HG02763 (cell line): ENCODE data around the gene PXMP2.
"Not testable (repeated sequence)": the region's sequence is repeated elsewhere in the genome, so short reads cannot be mapped to it uniquely, and the experiment has no call there.

Experiments
- ATAC-seq: cut with Tn5 transposase; IDR thresholded peaks from one replicate; pipeline ENCODE4 v1.9.1; 2021; ENCODE audit warnings: mild to moderate bottlenecking, moderate library complexity; ENCODE audit not compliant: unreplicated experiment

Gene PXMP2

GRCh38 chr12:132692030-132692429, 4.6 kb downstream of the PXMP2 start:
- ATAC-seq = not testable (repeated sequence)

GRCh38 chr12:132694888-132695287, 7.5 kb downstream of the PXMP2 start:
- ATAC-seq = not testable (repeated sequence)

GRCh38 chr12:132695431-132695830, 8.0 kb downstream of the PXMP2 start:
- ATAC-seq = no peak

- ATAC-seq = no peak
Measured at GRCh38 chr12:132698341-132698740, 11.0 kb downstream of the PXMP2 start.

DNA sequence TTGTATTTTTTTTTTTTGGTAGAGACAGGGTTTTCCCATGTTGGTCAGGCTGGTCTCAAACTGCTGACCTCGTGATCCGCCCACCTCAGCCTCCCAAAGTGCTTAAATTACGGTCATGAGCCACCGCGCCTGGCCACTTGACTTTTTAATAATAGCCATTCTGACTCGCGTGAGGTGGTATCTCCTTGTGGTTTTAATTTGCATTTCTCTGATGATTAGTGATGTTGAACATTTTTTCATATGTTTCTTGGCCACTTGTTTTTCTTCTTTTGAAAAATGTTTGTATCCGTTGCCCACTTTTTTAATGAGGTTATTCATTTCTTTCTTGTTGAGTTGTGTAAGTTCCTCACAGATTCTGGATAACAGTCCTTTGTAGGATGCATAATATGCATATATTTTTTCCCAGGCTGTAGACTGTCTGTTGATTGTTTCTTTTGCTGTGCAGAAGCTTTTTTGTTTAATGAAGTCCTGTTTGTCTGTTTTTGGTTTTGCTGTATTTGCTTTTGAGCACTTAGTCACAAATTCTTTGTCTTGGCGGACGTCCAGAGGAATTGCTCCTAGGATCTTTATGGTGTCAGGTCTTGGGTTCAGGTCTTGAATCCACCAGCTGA, 12.9 kb downstream of the PXMP2 start:
- ATAC-seq = no peak

DNA sequence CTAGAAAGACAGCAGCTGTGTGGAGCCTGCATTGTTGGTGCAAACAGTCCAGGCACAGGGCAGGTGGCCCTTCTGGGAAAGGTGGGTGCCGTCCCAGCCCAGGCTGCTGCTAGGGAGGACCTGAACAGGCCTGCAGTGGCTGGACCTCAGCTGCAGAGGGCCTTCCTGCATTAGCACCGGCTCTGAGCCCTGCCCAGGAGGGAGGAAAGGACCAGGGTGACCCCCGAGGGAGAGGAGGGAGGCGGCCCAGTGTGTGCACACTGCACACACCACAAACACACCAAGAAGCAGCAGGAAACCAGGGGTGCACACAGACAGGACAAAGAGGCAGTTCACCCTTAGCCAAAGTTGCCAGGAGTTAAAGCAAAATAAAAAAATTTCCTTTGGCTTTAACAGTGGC, 15.3 kb downstream of the PXMP2 start:
- no peak for ATAC-seq

DNA sequence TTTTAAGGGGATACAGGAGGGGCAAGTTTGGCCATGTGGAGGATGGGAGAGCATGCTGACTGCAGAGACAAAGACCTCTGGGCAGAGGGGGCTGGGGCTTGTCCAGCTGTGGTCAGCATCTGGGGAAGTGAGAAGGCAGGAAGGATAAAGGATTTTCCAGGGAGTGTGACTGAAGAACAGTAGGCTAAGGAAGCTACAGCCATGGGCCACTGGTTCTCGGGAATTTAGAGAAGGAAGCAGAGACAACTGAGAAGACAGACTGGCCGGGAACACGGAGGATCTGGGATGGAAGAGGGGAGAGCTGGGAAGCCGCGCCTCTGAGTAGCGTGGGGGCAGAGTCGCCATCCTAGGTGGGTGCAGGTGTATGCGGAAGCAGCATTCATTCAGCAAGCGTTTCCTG, 16.3 kb downstream of the PXMP2 start:
- ATAC-seq = no peak

- no peak for ATAC-seq
Measured at GRCh38 chr12:132707241-132707640, 19.9 kb downstream of the PXMP2 start.

- ATAC-seq = no peak
Measured at GRCh38 chr12:132708150-132708549, 20.8 kb downstream of the PXMP2 start.

DNA sequence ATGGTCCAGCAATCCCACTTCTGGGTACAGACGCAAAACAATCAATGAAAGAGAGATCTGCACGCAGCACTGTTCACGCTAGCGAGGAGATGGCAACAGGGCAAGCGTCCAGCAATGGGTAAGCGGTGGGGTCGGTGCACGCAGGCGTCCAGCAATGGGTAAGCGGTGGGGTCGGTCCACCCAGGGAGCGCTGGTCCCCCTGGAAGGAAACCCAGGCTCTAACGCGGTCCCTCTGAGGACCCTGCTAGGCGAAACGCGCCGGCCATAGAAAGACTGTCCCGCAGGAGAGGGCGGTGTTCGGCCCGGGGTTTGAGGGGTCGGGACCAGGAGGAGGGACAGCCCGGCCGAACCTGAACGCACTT, 22.6 kb downstream of the PXMP2 start:
- ATAC-seq = peak; percentile 14

- ATAC-seq = peak; percentile 90
Measured at GRCh38 chr12:132710405-132711079, 23.2 kb downstream of the PXMP2 start, which contains the start of gene PGAM5. Gene PGAM5 (plus strand): TSS chr12:132710842. CDS start chr12:132710877, 35 bp downstream.

- ATAC-seq = peak; percentile 17
Measured at GRCh38 chr12:132711080-132711843, 23.9 kb downstream of the PXMP2 start.

DNA sequence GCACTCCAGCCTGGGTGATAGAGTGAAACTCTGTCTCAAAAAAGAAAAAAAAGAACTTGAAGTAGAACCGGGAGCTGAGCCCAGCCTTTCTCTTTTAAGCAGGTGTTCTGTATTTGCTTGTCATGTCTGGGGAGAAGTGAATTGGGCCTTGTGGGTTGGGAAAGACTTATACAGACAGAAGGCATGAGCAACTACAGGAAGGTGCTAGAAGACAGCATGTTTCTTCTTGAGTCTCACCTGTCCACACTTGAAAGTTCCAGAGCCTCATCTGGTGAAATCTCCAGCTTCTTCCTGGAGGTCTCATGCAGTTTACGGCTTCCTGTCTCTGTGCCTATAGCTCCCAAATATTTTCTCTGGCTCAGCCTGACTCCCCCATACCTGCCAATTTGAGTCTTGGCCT, 25.7 kb downstream of the PXMP2 start:
- no peak for ATAC-seq

DNA sequence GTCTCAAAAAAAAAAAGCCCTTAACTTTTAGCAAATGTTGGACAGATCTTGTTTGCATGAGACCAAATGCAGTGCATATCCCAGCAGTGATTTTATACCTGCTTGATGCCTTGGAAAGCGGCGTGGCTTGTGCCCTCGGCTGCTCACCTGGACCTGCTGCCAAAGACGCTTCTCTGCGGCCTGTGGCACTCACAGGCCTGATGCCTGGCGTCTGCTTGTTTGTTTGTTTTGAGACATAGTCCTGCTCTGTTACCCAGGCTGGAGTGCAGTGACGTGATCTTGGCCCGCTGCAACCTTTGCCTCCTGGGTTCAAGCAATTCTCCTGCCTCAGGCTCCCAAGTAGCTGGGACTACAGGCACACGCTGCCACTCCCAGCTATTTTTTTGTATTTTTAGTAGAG, 28.5 kb downstream of the PXMP2 start:
- no peak for ATAC-seq

DNA sequence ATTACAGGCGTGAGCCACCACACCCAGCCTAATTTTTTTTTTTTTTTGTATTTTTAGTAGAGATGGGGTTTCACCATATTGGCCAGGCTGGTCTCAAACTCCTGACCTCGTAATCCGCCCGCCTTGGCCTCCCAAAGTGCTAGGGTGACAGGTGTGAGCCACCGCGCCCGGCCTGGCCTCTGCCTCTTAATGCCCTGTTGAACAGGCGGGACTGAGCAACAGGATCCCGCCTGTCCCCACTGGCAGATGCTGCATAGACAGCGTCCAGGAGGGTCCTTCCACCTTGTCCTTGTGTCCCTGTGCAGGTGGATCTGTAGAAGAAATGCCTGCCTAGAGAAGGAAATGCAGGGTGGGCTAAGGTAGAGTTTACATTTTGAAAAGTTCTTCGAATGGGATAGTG, 29.0 kb downstream of the PXMP2 start:
- ATAC-seq = no peak

DNA sequence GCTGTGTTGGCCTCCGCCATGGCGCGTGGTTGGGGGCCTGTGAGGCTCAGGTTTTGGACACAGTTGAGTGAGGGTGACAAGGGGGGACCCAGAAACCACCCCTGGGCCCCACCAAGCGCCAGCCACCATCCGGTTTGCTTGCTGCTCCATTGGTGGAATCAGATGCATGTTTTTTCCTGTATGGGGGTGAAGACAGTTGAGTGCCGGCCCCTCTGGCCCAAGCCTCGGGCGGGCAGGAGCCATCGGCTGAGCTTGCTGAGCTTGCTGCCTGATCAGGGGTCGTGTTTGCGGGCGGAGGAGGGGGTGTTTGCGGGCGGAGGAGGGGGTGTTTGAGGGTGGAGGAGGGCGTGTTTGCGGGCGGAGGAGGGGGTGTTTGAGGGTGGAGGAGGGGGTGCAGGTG, 29.6 kb downstream of the PXMP2 start:
- ATAC-seq = no peak

DNA sequence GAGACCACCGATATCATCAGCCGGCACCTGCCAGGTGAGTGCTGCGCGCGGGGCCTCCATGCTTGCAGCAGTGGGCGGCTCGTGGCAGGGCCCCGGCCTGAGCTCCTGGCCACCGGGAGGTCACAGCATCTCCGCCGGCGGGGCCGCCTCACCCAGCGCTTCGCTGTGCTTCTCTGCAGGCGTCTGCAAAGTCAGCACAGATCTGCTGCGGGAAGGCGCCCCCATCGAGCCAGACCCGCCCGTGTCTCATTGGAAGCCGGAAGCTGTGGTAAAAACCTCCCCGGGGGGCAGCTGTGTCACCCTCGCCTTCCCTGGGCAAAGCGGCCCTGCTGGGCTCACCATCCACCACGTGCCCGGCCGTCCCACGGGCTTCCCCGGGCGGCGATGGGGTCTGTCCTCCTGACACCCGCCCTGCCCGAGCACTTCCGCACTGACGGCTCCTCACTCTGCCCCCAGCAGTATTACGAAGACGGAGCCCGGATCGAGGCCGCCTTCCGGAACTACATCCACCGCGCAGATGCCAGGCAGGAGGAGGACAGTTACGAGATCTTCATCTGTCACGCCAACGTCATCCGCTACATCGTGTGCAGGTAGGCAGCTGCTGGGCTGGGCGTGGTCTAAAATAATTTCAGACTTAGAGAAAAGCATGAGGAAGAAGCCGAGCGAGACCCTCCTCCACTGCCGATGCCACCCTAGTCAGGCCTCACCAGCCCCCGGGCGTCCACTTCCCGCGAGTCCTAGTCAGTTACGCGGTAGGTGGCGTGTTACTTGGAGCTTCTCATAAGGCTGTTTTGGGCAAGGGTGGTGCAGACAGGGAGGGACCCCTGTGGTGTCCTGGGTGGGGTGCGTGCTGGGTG, 30.4 kb downstream of the PXMP2 start:
- ATAC-seq = no peak

GRCh38 chr12:132718644-132719043, 31.3 kb downstream of the PXMP2 start:
- ATAC-seq = no peak

GRCh38 chr12:132719141-132719953, 32.0 kb downstream of the PXMP2 start:
- ATAC-seq = no peak

DNA sequence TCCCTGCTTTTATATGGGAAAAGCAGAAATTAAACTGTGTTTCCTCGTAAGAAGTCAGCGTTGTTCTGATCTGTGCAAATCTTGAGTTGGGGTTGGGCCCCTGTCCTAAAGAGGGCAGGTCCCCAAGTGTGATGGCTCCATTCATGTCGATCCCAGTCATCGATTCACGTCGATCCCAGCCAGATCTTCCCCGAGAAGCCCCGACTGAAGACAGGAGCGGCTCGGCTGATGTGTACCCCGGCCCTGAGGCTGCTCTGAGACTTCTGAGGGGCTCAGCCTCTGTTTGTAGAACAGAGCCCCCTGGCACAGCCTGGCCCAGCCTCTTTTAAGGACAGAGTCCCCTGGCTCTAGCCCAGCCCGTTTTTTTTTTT, 32.6 kb downstream of the PXMP2 start:
- ATAC-seq = no peak
